ENCODE measurements around the gene DBN1. TPM values are rescaled to one million over a fixed set of nuclear protein-coding genes. Genes with fewer than 3 reads are reported as not detected.

Gene DBN1
- total RNA-seq, 1 donor from 2014 or later: 269 TPM

DNA sequence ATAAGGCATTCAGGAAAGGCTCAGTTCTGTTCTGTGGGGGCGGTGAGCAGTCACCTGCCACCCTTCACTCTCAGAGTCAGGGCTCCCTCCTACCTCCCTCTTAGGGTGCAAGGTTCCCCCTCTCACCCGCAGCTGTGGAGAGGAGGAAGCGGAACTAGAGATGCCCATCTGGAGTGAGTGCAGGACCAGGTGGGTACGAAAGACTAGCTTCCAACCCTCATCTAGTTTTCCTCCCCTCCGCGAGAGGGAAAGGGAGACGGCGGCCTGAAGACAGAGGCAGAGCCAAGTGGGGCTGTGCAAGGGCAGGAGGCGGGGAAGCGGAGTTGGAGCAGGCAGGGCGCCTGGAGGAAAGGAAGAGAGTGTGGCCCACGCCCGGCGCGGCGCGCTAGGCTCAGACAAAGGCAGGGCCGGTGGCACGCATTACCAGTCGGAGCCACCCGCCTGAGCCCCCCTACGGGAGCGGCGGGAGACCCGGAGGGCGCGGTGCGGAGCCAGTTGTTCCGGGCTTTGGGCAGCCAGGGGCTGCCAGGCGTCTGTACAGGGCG is 19.5 kb downstream of the DBN1 start:
- no peak for DNase-seq (ENCODE audit: extremely low spot score, unreplicated experiment)

DNA sequence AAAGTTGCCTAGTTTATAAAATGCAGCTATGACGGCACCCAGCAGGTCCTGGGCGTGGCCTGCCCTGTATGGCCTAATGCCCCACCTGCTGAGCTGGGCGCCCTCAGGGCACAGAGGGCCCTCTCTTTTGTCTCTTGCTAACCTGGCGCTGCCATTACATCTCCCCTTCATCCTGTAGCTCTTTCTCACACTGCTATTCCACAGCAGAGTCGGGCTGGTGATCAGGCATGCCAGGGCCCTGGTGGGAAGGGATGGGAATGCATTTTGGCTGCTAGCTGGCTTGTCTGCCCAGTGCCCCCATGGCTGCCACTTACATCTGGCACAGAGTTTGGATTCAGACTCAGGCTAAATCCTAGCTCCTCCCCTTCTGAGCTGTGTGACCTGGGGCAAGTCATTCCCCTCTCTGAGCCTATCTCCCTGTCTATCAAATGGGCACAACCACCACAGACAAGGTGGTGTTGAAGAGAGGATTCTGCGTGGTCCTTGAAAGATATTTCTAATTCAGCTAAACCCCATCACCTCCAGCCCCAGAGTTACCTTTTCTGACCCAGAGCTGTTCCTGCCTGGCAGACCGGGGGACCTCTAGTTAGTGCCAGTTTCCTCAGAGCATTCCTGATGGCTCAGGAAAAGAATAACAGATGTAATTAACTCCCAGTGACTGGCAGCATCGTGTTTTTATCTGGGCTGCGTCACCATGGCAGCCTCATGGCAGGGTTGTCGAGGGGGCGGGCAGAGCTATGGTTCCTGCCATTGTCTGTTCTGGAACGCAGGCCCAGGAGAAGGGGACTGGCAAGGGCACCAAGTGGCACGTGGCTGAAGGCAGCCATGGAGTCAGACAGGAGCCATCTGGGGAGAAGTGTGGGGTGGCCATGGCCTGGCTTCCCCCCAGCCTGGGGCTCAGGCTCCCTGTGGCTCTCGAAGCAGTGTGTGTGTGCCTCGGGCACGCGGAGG is 20.5 kb downstream of the DBN1 start:
- peaks cover 5% of the 10 kb centered on the region for H3K36me3 Mint-ChIP-seq
- DNase-seq (ENCODE audit: extremely low spot score, unreplicated experiment): no peak
- peaks cover 20% of the 10 kb centered on the region for H3K27me3 Mint-ChIP-seq
- peaks cover 34% of the 10 kb centered on the region for H3K4me1 Mint-ChIP-seq (ENCODE audit: unreplicated experiment)
- peak overlapping the region; percentile 77 for H3K27ac Mint-ChIP-seq
- H3K4me3 Mint-ChIP-seq: peak overlapping the region; percentile 65
- no peaks in the 10 kb centered on the region for H3K9me3 Mint-ChIP-seq
- TF ChIP-seq, protein P1, sequence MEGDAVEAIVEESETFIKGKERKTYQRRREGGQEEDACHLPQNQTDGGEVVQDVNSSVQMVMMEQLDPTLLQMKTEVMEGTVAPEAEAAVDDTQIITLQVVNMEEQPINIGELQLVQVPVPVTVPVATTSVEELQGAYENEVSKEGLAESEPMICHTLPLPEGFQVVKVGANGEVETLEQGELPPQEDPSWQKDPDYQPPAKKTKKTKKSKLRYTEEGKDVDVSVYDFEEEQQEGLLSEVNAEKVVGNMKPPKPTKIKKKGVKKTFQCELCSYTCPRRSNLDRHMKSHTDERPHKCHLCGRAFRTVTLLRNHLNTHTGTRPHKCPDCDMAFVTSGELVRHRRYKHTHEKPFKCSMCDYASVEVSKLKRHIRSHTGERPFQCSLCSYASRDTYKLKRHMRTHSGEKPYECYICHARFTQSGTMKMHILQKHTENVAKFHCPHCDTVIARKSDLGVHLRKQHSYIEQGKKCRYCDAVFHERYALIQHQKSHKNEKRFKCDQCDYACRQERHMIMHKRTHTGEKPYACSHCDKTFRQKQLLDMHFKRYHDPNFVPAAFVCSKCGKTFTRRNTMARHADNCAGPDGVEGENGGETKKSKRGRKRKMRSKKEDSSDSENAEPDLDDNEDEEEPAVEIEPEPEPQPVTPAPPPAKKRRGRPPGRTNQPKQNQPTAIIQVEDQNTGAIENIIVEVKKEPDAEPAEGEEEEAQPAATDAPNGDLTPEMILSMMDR (conservative IDR thresholded peaks at IDR 0.05): peak; percentile 47

More for the DNA sequence above, 19.5 kb downstream of the DBN1 start:
- peaks cover 12% of the 10 kb centered on the region for H3K27me3 Mint-ChIP-seq
- peaks cover 24% of the 10 kb centered on the region for H3K4me1 Mint-ChIP-seq (ENCODE audit: unreplicated experiment)
- TF ChIP-seq, protein P1 (conservative IDR thresholded peaks at IDR 0.05): no peak
- no peaks in the 10 kb centered on the region for H3K9me3 Mint-ChIP-seq
- H3K27ac Mint-ChIP-seq: peak overlapping the region; percentile 89
- H3K4me3 Mint-ChIP-seq: peak overlapping the region; percentile 90
- peaks cover 5% of the 10 kb centered on the region for H3K36me3 Mint-ChIP-seq

DNA sequence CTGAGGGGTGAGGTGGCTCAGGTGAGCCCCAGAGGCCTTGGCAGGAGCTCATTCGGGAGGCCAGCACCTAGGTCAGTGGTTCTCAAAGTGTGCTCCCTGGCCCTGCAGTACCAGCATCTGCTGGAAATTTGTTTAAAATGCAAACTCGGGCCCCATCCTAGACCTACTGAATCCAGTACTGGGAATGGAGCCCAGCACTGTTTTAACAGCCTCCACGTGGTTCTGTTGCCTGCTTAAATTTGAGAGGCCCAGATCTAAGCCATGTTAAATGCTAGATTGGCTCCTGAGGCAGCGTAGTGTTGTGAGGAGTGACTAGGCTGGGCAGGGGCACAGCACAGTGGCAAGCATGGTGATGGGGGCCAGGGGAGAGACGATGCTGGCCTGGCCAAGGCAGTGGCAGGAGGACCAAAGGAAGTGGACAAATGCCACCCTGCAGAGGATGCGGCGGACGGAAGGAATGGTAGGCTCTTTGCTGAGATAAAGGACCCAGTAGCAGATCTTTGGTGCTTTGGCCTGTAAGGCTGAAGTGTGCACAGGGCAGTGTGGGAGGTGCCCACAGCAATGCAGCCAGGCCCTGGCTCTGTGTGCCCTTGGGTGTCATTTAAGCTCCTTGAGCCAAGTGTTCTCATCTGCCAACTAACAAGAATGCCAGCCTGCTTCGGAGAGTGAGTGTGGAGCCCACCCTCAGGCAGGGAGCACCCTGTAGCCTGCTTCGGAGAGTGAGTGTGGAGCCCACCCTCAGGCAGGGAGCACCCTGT is 22.6 kb downstream of the DBN1 start:
- no peaks in the 10 kb centered on the region for H3K9me3 Mint-ChIP-seq
- H3K36me3 Mint-ChIP-seq: no peaks in the 10 kb centered on the region
- peak overlapping the region; percentile 51 for H3K27ac Mint-ChIP-seq
- no peak overlapping the region for H3K4me3 Mint-ChIP-seq
- TF ChIP-seq, protein P1 (conservative IDR thresholded peaks at IDR 0.05): no peak
- H3K27me3 Mint-ChIP-seq: peaks cover 24% of the 10 kb centered on the region
- DNase-seq (ENCODE audit: extremely low spot score, unreplicated experiment): no peak
- peaks cover 26% of the 10 kb centered on the region for H3K4me1 Mint-ChIP-seq (ENCODE audit: unreplicated experiment)

DNA sequence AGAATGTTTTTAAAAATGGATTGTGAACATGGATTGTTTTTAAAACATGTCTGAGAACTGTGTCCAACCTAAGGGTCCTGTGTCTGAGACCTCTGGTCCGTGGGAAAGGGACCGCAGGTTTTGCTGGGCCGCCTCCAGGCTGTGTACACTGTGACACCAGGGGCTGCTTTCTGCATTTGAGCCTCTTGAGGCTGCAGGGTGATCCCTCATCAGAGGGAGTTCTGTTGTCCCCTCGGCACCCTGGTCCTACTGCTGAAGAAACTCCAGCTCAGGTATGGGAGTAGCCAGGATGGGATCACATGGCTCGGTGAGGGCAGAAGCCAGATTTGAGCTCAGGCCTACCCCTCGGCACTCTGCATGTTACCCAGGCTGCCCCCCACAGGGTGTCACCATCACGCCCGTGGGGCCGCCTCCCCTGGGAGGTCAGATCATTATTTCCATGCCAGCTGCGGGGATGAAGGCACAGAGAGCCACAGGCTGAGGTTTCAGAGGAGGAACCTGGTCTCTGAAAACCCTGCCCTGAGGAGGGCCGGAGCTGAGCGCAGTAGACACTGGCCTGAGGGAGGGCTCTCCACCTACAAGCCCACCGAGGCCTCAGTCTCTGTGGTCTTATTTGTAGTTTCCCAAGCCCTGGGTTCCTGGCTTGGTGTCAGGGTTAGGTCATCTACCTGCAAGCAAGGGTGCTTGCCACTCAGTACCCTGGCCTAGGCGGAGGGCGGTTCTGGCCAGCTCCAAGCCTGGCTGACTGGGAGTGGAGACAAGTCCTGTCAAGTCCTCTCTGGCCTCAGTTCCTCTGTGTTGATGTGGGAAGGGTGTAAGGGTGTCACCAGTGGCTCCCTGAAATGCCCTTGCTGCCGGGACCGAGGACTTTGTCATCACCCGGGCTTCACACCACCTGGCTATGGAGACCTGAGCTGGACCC is 24.0 kb downstream of the DBN1 start:
- Mint-ChIP-seq H3K36me3 (no peaks in the 10 kb centered on the region), H3K4me3 (peak overlapping the region; percentile 78), H3K27me3 (peaks cover 38% of the 10 kb centered on the region), H3K9me3 (no peaks in the 10 kb centered on the region), H3K27ac (no peak overlapping the region), H3K4me1 (ENCODE audit: unreplicated experiment) (peaks cover 37% of the 10 kb centered on the region)
- DNase-seq (ENCODE audit: extremely low spot score, unreplicated experiment): no peak
- TF ChIP-seq, protein P1 (conservative IDR thresholded peaks at IDR 0.05): no peak
